Measurements from ENCODE around the gene FOXA3.

Gene FOXA3

DNA sequence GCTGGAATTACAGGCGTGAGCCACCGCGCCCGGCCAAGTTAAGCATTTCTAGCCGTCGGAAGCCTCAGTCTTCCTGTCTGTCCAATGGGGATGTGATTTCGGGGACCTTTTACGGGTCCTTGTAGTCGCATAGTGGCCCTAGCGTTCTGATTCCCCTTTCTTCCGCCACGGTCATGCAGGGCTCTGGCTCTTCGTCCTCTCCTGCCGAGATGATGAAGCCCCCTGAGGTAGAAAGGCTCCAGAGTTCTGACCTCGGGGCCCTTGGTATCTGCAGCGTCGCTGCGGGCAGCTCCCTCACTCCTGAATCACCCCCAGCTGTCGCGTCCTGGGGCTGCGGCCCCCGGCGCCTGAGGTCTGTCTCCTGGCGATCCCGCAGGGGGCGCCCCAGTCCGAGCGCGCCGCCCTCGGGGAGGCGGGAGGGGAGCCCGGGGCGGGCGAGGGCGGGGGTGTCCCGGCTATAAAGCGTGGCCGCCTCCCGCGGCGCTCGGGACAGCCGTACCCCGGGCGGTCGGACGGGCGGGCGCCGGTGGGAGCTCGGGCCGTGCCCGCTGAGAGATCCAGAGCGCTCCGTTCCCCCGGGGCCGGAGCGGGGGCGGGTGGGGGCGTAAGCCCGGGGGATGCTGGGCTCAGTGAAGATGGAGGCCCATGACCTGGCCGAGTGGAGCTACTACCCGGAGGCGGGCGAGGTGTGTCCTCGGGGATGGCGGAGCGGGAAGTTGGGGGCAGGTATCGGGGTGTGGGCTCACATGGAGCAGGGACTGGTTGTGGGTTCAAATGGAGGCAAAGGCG is at the start of gene FOXA3:
Gene FOXA3 (plus strand): TSS at position 487 of the 789 bp plus-strand sequence. CDS start 131 bp downstream, at position 618.
- peak in 6 of 56 donors; percentile 4 to 31 (median 18) for DNase-seq

DNA sequence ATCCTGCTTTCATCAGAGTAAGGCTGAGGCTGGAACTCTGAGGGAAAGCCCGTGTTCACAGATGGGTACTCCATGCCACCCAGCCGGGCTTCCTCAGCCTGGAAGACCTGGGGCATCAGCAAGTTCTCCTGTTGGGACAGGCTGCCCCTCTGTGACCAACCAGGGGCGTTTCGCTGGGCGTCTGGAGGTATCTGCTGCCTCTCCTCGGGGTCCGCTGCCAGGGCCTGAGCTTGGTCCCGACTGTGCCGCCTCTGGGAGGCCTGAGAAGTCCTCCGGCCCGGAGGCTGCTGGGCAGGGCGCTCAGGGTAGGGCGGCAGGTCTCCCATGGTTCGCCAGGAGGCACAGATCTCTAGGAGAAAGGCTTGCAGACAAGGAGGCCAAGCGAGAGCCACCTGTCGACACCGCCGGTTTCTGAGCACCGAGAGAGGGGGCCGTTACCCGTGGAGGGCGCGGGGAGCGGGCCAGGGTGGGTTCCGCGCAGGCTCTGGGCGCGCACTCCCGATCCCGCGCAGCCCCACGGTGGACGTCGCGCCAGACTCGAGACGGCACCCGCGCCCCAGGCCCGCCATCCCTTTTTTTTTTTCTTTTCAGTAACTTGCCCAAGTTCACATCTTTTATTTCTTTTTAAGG is 49.2 kb upstream of the FOXA3 start, which contains the start of gene RSPH6A:
Gene RSPH6A (minus strand): TSS at position 458 of the 630 bp plus-strand sequence. CDS start 132 bp downstream, at position 326.
- DNase-seq = no peak

- DNase-seq = peak in 3 of 56 donors; percentile 26 to 35 (median 32)
Observed at GRCh38 chr19:45815481-45816216, 48.5 kb upstream of the FOXA3 start.

DNA sequence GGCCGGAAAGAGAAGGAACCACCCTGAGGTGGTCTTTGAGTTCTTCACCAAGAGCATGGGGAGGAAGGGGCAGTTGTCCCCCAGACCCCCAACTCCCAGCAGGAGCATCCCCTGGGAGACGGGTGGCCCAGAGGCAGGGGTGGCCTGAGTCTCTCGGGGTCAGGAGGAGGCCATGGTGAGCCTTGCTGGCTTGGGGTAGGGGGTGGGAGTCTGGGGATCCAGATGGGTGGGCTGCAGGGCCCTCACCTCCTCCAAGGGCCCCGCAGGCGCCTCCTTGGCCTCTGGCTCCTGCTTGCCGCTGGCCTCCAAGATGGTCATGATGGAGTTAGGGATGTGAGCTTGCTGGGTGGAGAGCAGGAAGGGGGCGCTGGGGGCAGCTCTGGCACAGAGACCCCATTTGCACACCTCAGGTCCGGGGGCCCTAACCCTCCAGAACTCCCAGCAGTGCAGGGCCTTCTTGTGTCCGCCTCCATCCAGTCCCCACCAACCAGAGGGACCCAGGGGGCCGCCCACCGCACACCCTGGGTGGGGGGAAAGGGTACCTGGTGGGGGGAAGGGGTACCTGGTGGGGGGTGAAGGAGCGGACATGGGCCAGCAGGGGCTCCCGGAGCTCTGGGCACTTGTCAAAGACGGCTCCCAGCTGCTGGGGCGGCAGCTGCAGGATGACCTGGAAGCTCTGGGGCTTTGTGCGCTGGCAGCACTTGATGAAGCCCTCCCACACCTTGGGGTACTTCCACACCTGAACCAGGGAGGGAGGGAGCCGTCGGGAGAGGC is 47.7 kb upstream of the FOXA3 start:
- DNase-seq = no peak

DNA sequence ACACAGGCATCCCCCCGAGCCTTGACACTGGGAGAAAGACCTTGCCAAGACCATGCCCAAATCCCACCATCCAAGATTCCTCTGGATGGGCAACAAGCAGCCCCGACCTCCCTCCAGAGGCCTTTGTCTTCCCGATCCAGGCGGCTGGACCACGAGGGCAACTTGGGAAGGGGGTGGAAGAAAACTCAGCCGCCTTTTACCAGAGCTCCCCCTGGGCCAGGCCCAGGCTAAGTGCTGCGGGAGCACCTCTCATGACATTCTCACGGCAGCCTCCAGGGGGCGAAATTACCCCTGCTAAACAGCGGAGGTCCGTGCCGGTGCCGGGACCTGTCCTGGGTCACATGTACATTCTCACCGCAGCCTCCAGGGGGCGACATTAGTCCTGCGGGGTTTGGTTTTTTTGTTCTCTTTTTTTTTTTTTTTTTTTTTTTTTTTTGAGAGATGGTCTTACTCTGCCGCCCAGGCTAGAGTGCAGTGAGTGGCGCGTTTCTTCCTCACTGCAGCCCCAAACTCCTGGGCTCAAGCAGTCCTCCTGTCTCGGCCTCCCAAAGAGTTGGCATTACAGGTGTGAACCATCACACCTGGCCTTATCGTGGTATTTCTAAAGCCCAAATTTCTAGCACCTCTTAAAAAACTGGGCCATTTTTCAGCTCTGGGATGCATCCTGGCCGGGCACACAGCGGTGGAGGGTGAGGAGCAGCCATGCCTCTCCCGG is 47.0 kb upstream of the FOXA3 start:
- DNase-seq = peak in 54 of 56 donors; percentile 16 to 85 (median 63)

DNA sequence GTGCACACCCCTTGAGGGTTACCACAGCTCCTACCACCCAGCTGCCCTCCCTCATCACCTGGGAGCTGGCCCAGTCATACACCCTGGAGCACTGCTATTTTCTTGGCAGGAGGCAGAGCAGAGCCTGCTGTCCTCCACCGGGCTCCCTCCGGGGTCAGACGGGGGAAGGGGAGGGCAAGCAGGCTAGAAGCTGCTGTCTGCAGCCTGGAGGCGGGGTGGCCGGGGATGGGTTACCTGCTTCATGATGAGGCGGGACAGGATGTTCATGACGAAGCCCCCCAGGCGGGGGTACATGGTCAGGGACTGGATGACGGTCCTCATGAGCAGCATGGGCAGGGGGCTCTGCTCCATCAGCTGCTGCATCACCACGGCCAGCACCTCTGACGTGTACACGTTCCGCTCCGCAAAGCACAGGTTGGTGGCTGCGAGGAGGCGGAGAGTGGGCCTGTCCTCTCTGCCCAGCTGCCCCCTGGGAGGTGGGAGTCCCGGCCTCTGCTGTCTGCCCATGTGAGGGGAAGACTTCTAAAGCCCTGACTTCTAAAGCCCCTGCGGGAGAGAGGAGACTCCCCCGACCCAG is 46.3 kb upstream of the FOXA3 start:
- no peak for DNase-seq

GRCh38 chr19:45819769-45820168 is 44.4 kb upstream of the FOXA3 start:
- no peak for DNase-seq

DNA sequence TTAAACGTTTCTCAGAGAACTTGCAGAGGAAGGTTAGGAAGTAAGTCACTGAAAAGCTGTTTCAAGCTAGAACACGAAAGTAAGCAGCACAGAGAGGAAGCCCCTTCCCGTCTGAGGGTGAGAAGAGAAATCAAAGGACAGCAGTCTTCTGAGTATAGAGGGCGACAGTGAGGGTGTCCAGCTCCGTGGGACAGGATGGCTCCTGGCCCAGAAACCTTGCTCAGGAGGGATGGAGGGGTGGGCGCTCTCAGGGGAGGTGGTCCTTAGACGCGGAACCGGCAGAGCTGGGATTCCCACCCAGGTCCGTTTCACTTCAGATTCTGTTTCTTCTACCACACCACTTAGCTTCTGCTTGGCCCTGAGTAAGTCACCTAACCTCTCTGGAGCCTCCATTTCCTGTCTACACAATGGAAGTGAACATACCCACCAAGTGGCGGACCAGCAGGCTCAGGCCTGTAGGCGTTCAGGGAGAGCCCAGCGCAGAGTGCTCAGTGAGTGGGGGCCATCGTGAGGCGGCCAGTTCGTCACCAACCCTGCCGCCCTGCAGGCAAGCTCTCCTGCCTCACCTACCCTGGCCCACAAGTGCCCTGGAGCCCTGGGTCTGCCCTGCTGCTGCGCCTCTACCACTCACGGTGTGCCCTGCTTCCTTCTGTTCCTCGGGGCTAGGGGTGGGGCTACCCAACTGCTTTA is 43.6 kb upstream of the FOXA3 start:
- no peak for DNase-seq

- DNase-seq = no peak
Observed at GRCh38 chr19:45821103-45821521, 43.0 kb upstream of the FOXA3 start.

DNA sequence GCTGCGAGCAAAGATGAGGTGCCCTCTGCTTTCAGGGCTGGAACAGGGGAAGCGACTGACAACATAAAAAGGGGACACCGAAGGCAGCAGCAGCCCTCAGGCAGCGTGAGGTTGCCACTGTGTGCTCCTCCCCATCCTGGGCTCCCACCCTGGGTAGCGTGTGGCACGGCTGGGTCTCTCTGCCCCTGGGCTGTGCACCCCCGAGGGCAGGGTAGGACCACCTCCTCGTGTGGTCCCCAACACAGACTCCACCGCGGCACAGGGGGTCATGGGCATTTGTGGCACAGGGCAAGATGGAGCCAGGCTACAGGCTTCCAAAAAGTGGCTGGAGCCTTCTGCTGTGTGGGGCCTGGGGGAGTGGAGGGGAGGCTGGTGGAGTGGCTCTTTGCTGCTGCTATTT is 42.6 kb upstream of the FOXA3 start:
- no peak for DNase-seq

DNA sequence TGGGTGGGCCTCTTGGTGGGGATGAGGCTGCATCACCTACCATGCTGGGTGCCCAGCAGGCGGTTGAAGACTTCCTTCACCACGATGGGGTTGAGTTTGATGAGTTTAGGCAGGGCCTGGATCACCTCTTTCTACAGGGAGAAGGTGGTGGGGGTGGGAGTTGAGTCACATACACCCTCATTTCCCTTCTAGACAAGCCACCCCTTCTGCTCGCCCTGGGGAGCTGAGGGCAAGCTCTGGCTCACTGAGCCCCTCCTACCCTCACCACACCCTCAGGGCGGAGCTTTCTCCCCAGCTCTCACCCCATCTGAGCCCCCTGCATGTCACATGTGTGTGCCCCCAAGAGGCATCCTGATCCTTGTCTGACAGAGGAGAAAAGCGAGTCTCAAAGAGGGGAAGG is 41.4 kb upstream of the FOXA3 start:
- DNase-seq = no peak

DNA sequence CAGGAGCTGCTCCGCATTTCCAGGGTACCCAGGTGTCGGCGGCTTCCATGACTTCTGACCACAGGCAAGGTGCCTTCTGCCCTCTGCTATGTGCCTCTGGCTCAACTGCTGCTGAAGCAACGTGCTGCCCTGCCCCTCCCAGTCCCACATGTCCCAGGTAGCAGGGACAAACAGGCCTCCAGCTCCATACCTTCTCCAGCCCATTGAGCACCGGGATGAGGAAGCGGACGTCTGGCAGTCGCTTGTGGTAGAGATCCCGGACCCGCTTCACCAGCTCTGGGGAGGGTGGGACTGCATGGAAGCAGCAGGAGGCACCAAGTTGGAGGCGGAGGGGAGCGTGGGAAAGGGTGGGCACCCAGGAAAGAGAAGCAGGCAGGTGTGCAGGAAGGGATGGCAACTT is 40.9 kb upstream of the FOXA3 start:
- no peak for DNase-seq

GRCh38 chr19:45824041-45824471 is 40.1 kb upstream of the FOXA3 start:
- DNase-seq = peak in 22 of 56 donors; percentile 19 to 57 (median 34)

DNA sequence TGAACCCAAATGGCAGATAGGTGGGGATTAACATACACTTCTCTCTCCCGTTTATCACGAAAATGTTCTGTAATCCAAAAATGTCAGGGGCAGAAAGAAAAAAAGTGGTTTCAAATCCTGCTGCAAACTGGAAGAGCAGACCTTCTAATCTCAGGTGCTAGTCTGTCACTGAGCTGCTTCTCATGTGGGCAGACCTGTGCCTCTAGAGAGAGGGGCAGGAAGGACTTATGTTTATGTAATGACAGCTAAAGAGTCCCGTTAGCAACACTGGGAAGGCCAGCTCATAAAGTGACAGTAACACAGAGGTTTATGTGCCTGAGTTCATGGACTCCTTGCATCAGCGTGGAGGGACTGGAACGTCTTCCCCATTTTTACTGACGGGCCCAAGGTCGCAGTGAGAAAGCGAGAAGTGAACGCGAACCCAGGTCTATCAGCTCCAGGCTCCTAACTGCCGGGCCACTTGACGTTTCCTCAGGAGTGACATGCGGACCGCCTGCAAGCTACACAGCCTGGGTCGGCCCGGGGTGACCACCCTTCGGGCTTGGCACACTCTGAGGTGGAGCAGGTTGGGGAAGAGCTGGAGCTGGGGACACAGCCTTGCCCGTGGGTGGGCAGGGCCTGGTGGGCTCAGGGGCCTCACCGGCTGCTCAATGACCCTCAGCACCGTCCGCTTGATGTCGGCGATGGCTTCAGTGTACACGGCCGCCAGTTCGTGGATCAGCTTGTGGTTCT is 39.4 kb upstream of the FOXA3 start:
- DNase-seq = no peak

DNA sequence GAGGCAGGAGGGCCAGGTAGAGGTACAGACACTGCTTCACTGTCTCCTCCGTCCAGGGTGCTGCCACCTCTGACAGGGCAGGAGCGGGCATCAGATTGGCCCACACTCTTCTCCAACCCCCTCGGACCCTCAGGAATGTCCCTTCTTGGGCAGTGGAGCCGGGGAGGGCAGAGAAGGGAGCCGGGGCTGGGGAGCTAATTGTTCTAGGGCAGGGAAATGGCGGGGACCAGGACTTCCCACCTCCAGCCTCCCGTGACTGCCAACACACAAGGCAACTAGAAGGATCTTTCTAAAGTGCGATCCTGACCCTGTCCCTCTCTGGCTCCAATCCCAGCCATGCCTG is 38.9 kb upstream of the FOXA3 start:
- DNase-seq = no peak

DNA sequence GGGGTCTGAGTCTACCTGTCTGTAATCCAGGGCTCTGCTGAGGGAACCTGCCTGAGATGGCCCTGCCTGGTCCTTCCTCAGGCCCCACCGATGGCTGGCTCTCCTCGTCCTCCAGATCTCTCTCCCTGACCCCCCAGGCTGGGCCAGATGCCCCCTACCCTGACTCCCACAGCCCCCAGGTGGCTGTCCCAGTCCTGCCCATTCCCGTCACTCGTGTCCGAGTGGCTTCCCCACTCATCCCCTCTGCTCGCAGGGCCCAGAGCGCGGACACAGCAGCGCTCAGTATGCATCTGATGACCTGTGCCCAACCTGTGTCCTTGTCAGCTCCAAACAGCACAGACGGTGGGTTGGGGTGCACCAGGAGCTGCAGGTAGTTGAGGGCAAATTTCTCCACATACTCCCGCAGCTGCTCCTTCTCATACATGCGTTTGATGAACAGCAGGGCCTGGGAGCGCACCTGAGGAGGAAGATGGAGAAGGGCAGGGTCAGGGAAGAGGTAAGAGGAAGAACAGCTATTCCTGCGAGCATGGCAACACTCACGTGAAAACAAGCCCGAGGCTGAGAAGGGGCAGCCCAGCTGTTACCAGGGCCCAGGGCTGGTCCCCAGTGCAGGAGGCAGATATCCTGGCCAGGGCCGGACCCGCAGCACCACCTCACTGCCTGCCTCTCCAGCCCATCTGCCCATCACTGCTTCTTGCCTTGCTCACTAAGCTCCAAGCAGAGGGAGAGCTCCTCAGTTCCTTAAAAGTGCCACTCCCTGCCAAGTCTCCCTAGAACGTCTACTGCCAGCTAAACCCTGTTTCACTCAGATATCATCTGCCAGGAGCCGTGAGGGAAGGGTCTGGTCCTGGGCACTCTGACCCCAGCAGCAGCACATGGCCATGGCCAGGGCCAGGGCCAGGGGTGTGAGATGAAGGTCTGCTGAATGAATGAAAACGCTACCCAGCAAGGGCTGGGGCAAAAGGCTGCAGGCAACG is 37.9 kb upstream of the FOXA3 start:
- no peak for DNase-seq

GRCh38 chr19:45826934-45827333 is 37.2 kb upstream of the FOXA3 start:
- DNase-seq = no peak

All from amygdala (tissue), 56 donors.